Brain microvascular endothelial cell (primary cell): Measurements from ENCODE around the gene SH3GL3.

Source experiments
- DNase-seq: peaks from one replicate; pipeline ENCODE4 v3.0.0-alpha.2; 2020
- H3K27ac ChIP-seq: fragments of 250-450 bp; sonication (Bioruptor Pico); 2 replicates; pipeline ENCODE4 v1.5.1; 2020; ENCODE audit warnings: mild to moderate bottlenecking, moderate library complexity
- H3K27me3 ChIP-seq: fragments of 250-450 bp; sonication (Bioruptor Pico); replicated peaks from 2 replicates; pipeline ENCODE4 v1.5.1; 2020; ENCODE audit warnings: mild to moderate bottlenecking
- H3K36me3 ChIP-seq: fragments of 250-450 bp; sonication (Bioruptor Pico); replicated peaks from 2 replicates; pipeline ENCODE4 v1.5.1; 2020; ENCODE audit warnings: mild to moderate bottlenecking
- H3K4me3 ChIP-seq: 2 replicates; pipeline ENCODE4 v1.5.1; 2011; ENCODE audit warnings: low read depth, mild to moderate bottlenecking, control low read depth, low read length, moderate library complexity
- in situ Hi-C: cut with HindIII; loops from 2 replicates; pipeline ENCODE4 v1.10.0; 2017; ENCODE audit warnings: low sequenced_read_pairs, low pct_ligation_motif_present
- TF ChIP-seq, protein P1 (sequence below): IDR thresholded peaks from 2 replicates; pipeline ENCODE4 v1.5.1; 2011; ENCODE audit warnings: low read depth, mild to moderate bottlenecking, moderate library complexity, low read length, control low read depth, inconsistent platforms; ENCODE audit errors: missing control alignments

Gene SH3GL3

GRCh38 chr15:83581381-83581780, 134.2 kb downstream of the SH3GL3 start:
- Histone ChIP-seq H3K36me3 (no peaks in the 10 kb centered on the region), H3K4me3 (no peak overlapping the region), H3K27ac (no peak overlapping the region), H3K27me3 (no peaks in the 10 kb centered on the region)
- in situ Hi-C loops, result no loop called here
- DNase-seq, result no peak
- TF ChIP-seq, protein P1, sequence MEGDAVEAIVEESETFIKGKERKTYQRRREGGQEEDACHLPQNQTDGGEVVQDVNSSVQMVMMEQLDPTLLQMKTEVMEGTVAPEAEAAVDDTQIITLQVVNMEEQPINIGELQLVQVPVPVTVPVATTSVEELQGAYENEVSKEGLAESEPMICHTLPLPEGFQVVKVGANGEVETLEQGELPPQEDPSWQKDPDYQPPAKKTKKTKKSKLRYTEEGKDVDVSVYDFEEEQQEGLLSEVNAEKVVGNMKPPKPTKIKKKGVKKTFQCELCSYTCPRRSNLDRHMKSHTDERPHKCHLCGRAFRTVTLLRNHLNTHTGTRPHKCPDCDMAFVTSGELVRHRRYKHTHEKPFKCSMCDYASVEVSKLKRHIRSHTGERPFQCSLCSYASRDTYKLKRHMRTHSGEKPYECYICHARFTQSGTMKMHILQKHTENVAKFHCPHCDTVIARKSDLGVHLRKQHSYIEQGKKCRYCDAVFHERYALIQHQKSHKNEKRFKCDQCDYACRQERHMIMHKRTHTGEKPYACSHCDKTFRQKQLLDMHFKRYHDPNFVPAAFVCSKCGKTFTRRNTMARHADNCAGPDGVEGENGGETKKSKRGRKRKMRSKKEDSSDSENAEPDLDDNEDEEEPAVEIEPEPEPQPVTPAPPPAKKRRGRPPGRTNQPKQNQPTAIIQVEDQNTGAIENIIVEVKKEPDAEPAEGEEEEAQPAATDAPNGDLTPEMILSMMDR, result no peak

GRCh38 chr15:83582381-83582780, 135.2 kb downstream of the SH3GL3 start:
- Histone ChIP-seq H3K36me3 (no peaks in the 10 kb centered on the region), H3K4me3 (no peak overlapping the region), H3K27ac (no peak overlapping the region), H3K27me3 (no peaks in the 10 kb centered on the region)
- in situ Hi-C loops, result no loop called here
- TF ChIP-seq, protein P1, result no peak
- no peak for DNase-seq

DNA sequence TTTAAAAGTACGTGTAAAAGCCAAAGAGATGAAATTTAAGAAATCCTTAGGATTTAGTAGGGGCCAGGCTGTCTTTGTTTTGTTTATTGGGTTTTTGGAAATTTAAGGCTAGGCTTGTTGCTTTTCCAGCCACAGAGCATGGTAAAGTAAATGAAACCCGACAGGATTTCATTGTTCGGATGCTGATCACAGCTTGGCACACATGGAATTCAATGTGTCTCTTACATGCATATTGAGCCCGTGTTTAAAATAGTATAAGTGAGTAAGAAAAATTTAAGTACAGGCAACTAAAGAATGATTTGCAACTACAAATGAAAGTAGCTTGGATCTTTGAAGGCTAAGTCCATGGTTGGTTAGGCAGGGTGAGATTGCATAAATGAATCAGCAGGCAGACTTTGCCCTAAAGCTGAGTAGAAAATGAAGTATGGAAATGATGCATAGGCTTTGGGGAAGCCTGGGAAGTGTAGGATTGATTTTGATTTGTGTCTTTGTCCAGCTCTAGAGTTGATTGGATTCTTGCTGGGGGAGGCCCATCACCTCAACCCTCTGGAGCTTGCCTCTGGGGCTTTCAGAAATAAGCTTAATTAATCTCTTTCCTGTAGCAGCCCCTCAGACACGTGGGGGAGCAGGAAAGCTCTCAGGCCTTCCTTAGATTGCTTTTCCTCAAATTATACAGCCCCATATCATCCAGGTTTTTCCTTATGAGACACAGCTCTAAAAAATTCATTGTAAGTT, 138.6 kb downstream of the SH3GL3 start:
- in situ Hi-C loops, result no loop called here
- H3K36me3 ChIP-seq, result no peaks in the 10 kb centered on the region
- H3K27ac ChIP-seq, result no peak overlapping the region
- H3K27me3 ChIP-seq, result no peaks in the 10 kb centered on the region
- H3K4me3 ChIP-seq, result no peak overlapping the region
- DNase-seq, result no peak
- TF ChIP-seq, protein P1, result no peak

GRCh38 chr15:83587091-83587490, 139.9 kb downstream of the SH3GL3 start:
- in situ Hi-C loops, result no loop called here
- DNase-seq, result no peak
- TF ChIP-seq, protein P1, result no peak
- Histone ChIP-seq H3K27ac (no peak overlapping the region), H3K36me3 (no peaks in the 10 kb centered on the region), H3K4me3 (no peak overlapping the region), H3K27me3 (no peaks in the 10 kb centered on the region)

GRCh38 chr15:83588441-83588840, 141.3 kb downstream of the SH3GL3 start:
- TF ChIP-seq, protein P1, result no peak
- no peaks in the 10 kb centered on the region for H3K27me3 ChIP-seq
- H3K27ac ChIP-seq, result no peak overlapping the region
- in situ Hi-C loops, result no loop called here
- H3K4me3 ChIP-seq, result no peak overlapping the region
- DNase-seq, result no peak
- H3K36me3 ChIP-seq, result no peaks in the 10 kb centered on the region
